Heart left ventricle (tissue), 16 donors: Measurements from ENCODE around the gene BRIP1. TPM values are rescaled to one million over a fixed set of nuclear protein-coding genes. Genes with fewer than 3 reads are reported as not detected.

Experiments used
- ATAC-seq, 4 donors: fragments of 200-7000 bp; cut with Tn5 transposase; one replicate each; pipeline ENCODE4 v1.9.1; 2020 to 2022; ENCODE audit warnings: moderate library complexity in 4 of 4, mild to moderate bottlenecking in 3 of 4, moderate number of reproducible peaks in 1 of 4
- DNase-seq, 5 donors: peaks; one replicate each; pipeline ENCODE4 v3.0.0-alpha.2; 2020
- H3K27ac ChIP-seq, 12 donors: fragments of 200-600 bp; sonication (generic) in 4 of 12; one replicate each; pipeline versions ENCODE4 v1.5.0 to v1.8.0; 2016 to 2022; ENCODE audit warnings: mild to moderate bottlenecking in 2 of 12
- H3K27me3 ChIP-seq, 9 donors: fragments of 200-600 bp; sonication (generic) in 2 of 9; one replicate each; pipeline versions ENCODE4 v1.5.1 to v1.8.0; 2016 to 2022; ENCODE audit warnings: mild to moderate bottlenecking in 3 of 9
- H3K36me3 ChIP-seq, 9 donors: fragments of 200-600 bp; sonication (generic) in 2 of 9; one replicate each; pipeline versions ENCODE4 v1.5.0 to v1.8.0; 2018 to 2022; ENCODE audit warnings: mild to moderate bottlenecking in 2 of 9
- H3K4me1 ChIP-seq, 12 donors: fragments of 200-600 bp; sonication (generic) in 4 of 12; one replicate each; pipeline versions ENCODE4 v1.5.0 to v1.8.0; 2016 to 2022; ENCODE audit warnings: mild to moderate bottlenecking in 3 of 12
- H3K4me3 ChIP-seq, 12 donors: fragments of 200-600 bp; sonication (generic) in 4 of 12; one replicate each; pipeline versions ENCODE4 v1.5.0 to v1.8.0; 2017 to 2022; ENCODE audit warnings: mild to moderate bottlenecking in 9 of 12, moderate library complexity in 4 of 12
- H3K9me3 ChIP-seq, 12 donors: fragments of 200-600 bp; sonication (generic) in 4 of 12; one replicate each; pipeline versions ENCODE4 v1.5.0 to v1.8.0; 2016 to 2022; ENCODE audit warnings: mild to moderate bottlenecking in 1 of 12
- POLR2A ChIP-seq, 2 donors: fragments of 450-650 bp; IDR thresholded peaks; one replicate each; pipeline ENCODE4 v1.6.1; 2017; ENCODE audit warnings: antibody characterized with exemption in 2 of 2, mild to moderate bottlenecking in 2 of 2, moderate library complexity in 2 of 2
- WGBS, 4 donors: extraction: QIAGEN DNeasy Blood & Tissue Kit in 2 of 4; methylation state at CpG; one replicate each; pipeline versions ENCODE4 v1.1.5 to v1.1.7; 2013 to 2018; 5-methylcytosine and 5-hydroxymethylcytosine counted together
- intact Hi-C, 10 donors: fragments of 100-400 bp; cut with DNase I; formaldehyde crosslinking; loops; one replicate each; pipeline versions ENCODE4 v1.11.1 to v1.14.2; 2022
- polyA plus RNA-seq, 2 donors: library from polyadenylated mRNA; stranded (reverse); fragments of 200-250 nt; gene quantifications; one replicate each; pipeline ENCODE4 v1.2.3, GENCODE V29; 2013
- total RNA-seq, 9 donors: library from RNA; depleted of rRNA in 2 of 9; stranded (reverse); fragments of >200 nt in 2 of 9; fragmentation: NEBNext Ultra II Directional in 3 of 9; extraction: Animal tissue kit (Norgen Biotek cat#: 25700) in 3 of 9; gene quantifications; one replicate each; pipeline versions ENCODE4 v1.1.0 to v1.2.4, GENCODE V29; 2016 to 2023
- TF ChIP-seq, protein P1 (sequence below), 12 donors: fragments of 200-600 bp; sonication (generic) in 4 of 12; IDR thresholded peaks; one replicate each; pipeline versions ENCODE4 v1.5.0 to v1.8.0; 2018 to 2022; ENCODE audit warnings: antibody characterized with exemption in 12 of 12, mild to moderate bottlenecking in 5 of 12
- donor health status: ischemic (EF 13 %, LVEDD 7.1; RV severe dilation, severe dysfunction).
- donor health status: healthy with polysubstance abuse.
- donor health status: DM: no; HTN: yes; CAD: no.
- donor health status: DM: no; HTN: no; CAD: no.
- donor health status: ischemic (EF 25% LVEDD 6.9; RV normal size, moderate dysfunction).
- donor health status: ischemic (EF 25% LVEDD 5.7; RV mildly dilated, moderate dysfunction).
- donor health status: healthy.
- donor health status: DM: yes; HTN: yes; CAD: no.
- donor health status: ischemic (EF 35%, LVEDD 5.7; RV mildly dilated, moderate dysfunction).
- donor health status: nonischemic (EF 11% LVEDD 7.7; RV severe dilation, severe dysfunction).
- donor health status: DM: yes; HTN: yes; CAD: no.
- donor health status: PGD.
- donor health status: ischemic (EF 29% LVEDD 5.4; RV normal size, mild dysfunction).
- donor health status: nonischemic (EF 23%, LVEDD 6.1; RV moderate dilation, normal function).

BRIP1 gene
- total and polyA plus RNA-seq, 11 donors, result 0.04 to 2.2 (median 0.12) TPM; not detected in 3

DNA sequence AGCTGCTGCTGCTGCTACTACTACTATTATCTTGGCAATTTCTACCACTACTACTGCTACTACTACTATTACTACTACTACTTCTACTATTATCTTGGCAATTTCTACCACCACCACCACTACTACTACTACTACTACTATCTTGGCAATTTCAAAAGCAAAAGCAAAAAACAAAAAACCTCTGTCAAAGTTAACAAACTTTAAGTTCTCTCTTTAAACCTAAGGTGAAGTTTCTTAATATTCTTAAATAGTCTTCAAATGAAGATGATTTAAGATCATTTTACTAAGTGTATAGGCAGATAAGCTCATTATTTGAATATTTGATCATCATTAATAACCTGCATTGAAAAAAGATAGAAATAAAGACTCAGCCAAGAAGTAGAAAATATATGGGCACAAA, 118.5 kb downstream of the BRIP1 start:
- no peaks in the 10 kb centered on the region for H3K4me1 ChIP-seq
- no peak for ATAC-seq

DNA sequence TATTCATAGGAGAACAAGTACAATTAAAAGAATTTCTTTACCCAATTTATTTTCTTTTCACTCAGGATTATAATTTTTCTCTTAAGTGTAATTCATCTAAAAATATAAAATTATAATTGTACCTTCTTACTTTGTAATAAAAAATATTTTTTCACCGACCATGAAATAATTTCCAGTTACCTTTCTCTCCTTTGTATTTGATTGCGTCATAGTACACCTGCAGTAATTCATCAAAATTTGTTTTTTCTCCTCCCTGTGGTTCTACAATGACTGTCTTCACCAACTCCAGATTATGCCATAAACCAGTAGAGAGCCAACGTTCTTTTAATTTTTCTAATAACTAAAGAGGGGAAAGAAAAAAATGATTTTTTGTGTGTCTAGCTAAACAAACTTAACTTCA, 119.1 kb downstream of the BRIP1 start:
- WGBS, 4 donors, result 96 to 98% (median 97%) methylated on average over 3 of the region's 3 CpGs
- Histone ChIP-seq H3K27ac (no peak overlapping the region), H3K4me1 (no peaks in the 10 kb centered on the region), H3K27me3 (no peaks in the 10 kb centered on the region), H3K36me3 (no peaks in the 10 kb centered on the region), H3K9me3 (peaks cover 0 to 38% (median 11%) of the 10 kb centered on the region in 12 donors), H3K4me3 (no peak overlapping the region)
- no peak for ATAC-seq
- TF ChIP-seq POLR2A (IDR thresholded peaks at IDR 0.05), result no peak
- TF ChIP-seq, protein P1, sequence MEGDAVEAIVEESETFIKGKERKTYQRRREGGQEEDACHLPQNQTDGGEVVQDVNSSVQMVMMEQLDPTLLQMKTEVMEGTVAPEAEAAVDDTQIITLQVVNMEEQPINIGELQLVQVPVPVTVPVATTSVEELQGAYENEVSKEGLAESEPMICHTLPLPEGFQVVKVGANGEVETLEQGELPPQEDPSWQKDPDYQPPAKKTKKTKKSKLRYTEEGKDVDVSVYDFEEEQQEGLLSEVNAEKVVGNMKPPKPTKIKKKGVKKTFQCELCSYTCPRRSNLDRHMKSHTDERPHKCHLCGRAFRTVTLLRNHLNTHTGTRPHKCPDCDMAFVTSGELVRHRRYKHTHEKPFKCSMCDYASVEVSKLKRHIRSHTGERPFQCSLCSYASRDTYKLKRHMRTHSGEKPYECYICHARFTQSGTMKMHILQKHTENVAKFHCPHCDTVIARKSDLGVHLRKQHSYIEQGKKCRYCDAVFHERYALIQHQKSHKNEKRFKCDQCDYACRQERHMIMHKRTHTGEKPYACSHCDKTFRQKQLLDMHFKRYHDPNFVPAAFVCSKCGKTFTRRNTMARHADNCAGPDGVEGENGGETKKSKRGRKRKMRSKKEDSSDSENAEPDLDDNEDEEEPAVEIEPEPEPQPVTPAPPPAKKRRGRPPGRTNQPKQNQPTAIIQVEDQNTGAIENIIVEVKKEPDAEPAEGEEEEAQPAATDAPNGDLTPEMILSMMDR (IDR thresholded peaks at IDR 0.05), result no peak
- DNase-seq, result no peak
- intact Hi-C loops, result no loop called here

More for the DNA sequence above, 118.5 kb downstream of the BRIP1 start:
- TF ChIP-seq, protein P1 (IDR thresholded peaks at IDR 0.05), result no peak
- no peak for TF ChIP-seq POLR2A (IDR thresholded peaks at IDR 0.05)
- intact Hi-C loops, result no loop called here
- no peak for DNase-seq
- Histone ChIP-seq H3K27me3 (no peaks in the 10 kb centered on the region), H3K9me3 (peaks cover 0 to 38% (median 11%) of the 10 kb centered on the region in 12 donors), H3K27ac (no peak overlapping the region), H3K4me3 (no peak overlapping the region), H3K36me3 (no peaks in the 10 kb centered on the region)

DNA sequence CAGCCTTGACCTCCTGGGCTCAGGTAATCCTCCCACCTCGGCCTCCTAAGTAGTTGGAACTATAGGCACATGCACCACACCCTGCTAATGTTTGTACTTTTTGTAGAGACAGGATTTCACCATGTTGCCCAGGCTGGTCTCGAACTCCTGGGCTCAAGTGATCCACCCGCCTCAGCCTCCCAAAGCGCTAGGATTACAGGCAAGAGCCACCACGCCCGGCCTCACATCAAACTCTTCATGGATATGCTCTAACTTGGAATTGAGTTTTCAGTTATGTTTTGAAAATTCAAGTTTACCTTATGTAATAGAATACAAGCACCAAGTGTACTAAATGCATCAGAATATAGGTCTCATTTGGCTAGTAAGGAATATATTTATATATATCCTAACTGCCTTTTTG, 119.6 kb downstream of the BRIP1 start:
- Histone ChIP-seq H3K4me1 (no peaks in the 10 kb centered on the region), H3K4me3 (no peak overlapping the region), H3K27ac (no peak overlapping the region), H3K36me3 (no peaks in the 10 kb centered on the region), H3K27me3 (no peaks in the 10 kb centered on the region), H3K9me3 (peaks cover 0 to 38% (median 11%) of the 10 kb centered on the region in 12 donors)
- intact Hi-C loops, result no loop called here
- TF ChIP-seq, protein P1 (IDR thresholded peaks at IDR 0.05), result no peak
- TF ChIP-seq POLR2A (IDR thresholded peaks at IDR 0.05), result no peak
- ATAC-seq (no peak), DNase-seq (no peak)
- 96 to 100% (median 97%) methylated on average over 6 of the region's 6 CpGs for WGBS, 4 donors

DNA sequence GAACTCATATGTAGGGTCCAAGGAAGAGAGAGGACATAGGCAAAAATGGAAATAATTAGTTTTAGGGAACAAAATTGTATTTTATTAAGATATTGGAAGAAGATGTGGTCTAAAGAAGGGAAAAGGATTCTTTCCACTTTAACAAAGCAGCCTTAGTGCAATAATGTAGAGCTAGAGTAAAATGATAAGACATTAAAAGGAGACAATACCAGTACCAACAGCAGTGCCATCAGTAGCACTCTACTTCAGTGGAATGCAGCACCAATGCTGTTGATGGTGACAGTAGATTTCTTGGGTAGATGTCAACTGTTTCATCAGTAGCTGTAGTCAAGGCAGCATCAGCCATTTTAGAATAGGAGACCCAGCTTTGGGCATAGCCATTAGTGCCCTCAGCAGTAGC, 124.3 kb downstream of the BRIP1 start:
- Histone ChIP-seq H3K4me1 (no peaks in the 10 kb centered on the region), H3K27ac (no peak overlapping the region), H3K9me3 (peaks cover 0 to 34% (median 11%) of the 10 kb centered on the region in 12 donors), H3K27me3 (no peaks in the 10 kb centered on the region), H3K4me3 (no peak overlapping the region), H3K36me3 (no peaks in the 10 kb centered on the region)
- intact Hi-C loops, result no loop called here
- DNase-seq (no peak), ATAC-seq (no peak)
- TF ChIP-seq POLR2A (IDR thresholded peaks at IDR 0.05), result no peak
- TF ChIP-seq, protein P1 (IDR thresholded peaks at IDR 0.05), result no peak
